ENCODE results near the gene LIMK1. TPM values are rescaled to one million over a fixed set of nuclear protein-coding genes. Genes with fewer than 3 reads are reported as not detected.

Gene LIMK1
- total RNA-seq, 1 donor from 2014 or later, result 65.1 TPM

GRCh38 chr7:74052628-74053027 is 31.0 kb upstream of the LIMK1 start:
- no peak for TF ChIP-seq CTCF (IDR thresholded peaks at IDR 0.05; ENCODE audit: unreplicated experiment)
- Mint-ChIP-seq H3K36me3 (ENCODE audit: insufficient read depth) (no peaks in the 10 kb centered on the region), H3K27me3 (peaks cover 6% of the 10 kb centered on the region), H3K4me3 (ENCODE audit: low read depth) (no peak overlapping the region), H3K27ac (no peak overlapping the region), H3K4me1 (ENCODE audit: low read depth) (no peaks in the 10 kb centered on the region), H3K9me3 (ENCODE audit: low read depth) (no peaks in the 10 kb centered on the region)
- no peak for DNase-seq (ENCODE audit: low spot score, unreplicated experiment)

- H3K27ac Mint-ChIP-seq, result no peak overlapping the region
- H3K9me3 Mint-ChIP-seq (ENCODE audit: low read depth), result no peaks in the 10 kb centered on the region
- TF ChIP-seq CTCF (IDR thresholded peaks at IDR 0.05; ENCODE audit: unreplicated experiment), result no peak
- peaks cover 12% of the 10 kb centered on the region for H3K27me3 Mint-ChIP-seq
- no peak overlapping the region for H3K4me3 Mint-ChIP-seq (ENCODE audit: low read depth)
- no peaks in the 10 kb centered on the region for H3K36me3 Mint-ChIP-seq (ENCODE audit: insufficient read depth)
- no peak for DNase-seq (ENCODE audit: low spot score, unreplicated experiment)
- no peaks in the 10 kb centered on the region for H3K4me1 Mint-ChIP-seq (ENCODE audit: low read depth)
Measured at GRCh38 chr7:74053589-74054186, 29.9 kb upstream of the LIMK1 start.

DNA sequence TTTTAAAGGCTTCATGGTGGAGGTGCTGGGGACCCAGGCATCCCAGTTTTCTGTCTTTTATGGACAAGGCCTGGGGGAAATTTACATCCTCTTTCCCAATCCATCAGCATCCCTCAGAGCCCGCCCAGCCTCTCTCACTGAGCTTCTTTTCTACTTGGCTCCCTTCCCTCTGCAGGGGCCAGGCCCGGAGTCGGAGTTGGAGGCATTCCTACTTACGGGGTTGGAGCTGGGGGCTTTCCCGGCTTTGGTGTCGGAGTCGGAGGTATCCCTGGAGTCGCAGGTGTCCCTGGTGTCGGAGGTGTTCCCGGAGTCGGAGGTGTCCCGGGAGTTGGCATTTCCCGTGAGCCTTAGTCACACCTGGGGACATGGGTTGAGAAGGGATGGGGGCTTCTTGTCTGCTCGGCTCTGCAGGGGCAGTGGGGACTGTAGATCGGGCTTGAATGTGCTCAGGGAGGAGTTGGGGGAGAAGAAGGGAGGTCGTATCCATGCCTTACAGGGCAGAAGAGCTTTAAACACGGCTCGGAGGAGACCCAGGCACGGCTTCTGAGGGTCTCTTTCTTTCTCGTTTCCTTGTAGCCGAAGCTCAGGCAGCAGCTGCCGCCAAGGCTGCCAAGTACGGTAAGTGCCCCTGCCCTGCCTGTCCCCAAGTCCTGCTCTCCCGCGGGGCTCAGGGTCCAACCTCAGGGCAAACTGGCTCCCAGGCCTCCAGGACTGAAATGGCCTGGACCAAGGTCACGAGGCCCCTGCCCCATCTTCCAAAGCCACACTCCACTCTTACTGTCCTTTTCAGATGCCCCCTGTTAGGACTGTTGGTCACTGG is 27.3 kb upstream of the LIMK1 start:
- H3K36me3 Mint-ChIP-seq (ENCODE audit: insufficient read depth), result no peaks in the 10 kb centered on the region
- TF ChIP-seq CTCF (IDR thresholded peaks at IDR 0.05; ENCODE audit: unreplicated experiment), result no peak
- no peak overlapping the region for H3K4me3 Mint-ChIP-seq (ENCODE audit: low read depth)
- no peak for DNase-seq (ENCODE audit: low spot score, unreplicated experiment)
- H3K4me1 Mint-ChIP-seq (ENCODE audit: low read depth), result peaks cover 4% of the 10 kb centered on the region
- no peak overlapping the region for H3K27ac Mint-ChIP-seq
- peaks cover 12% of the 10 kb centered on the region for H3K27me3 Mint-ChIP-seq
- H3K9me3 Mint-ChIP-seq (ENCODE audit: low read depth), result no peaks in the 10 kb centered on the region

DNA sequence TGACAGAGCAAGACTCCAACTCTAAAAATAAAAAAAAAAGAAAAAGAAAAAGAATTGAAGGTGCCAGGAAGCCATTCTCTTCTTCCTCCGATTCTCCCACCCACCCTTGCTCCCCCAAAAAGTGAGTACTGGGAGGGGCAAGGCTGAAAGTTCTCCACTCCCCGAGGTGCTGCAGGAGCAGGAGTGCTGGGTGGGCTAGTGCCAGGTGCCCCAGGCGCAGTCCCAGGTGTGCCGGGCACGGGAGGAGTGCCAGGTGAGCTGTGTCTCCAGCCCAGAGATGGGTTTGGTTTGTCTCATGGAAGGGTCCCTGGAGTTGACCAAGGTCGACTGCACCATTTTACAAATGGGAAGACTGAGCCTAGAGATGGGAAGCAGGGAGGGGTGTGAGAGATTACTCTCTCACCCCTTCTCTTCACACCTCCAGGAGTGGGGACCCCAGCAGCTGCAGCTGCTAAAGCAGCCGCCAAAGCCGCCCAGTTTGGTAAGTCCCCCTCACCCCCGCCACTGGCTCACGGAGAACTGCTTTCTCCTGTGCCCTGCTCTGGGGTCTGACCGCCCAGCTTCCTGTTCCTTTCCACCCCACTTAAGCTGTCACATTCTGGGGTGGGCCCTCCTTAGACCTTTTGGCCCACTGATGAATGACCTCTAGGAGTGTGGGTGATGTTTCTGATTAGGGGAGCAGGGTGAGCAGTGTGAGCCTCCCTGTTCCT is 26.2 kb upstream of the LIMK1 start:
- Mint-ChIP-seq H3K27me3 (peaks cover 7% of the 10 kb centered on the region), H3K27ac (no peak overlapping the region), H3K4me1 (ENCODE audit: low read depth) (peaks cover 7% of the 10 kb centered on the region), H3K36me3 (ENCODE audit: insufficient read depth) (no peaks in the 10 kb centered on the region), H3K9me3 (ENCODE audit: low read depth) (no peaks in the 10 kb centered on the region), H3K4me3 (ENCODE audit: low read depth) (no peak overlapping the region)
- no peak for TF ChIP-seq CTCF (IDR thresholded peaks at IDR 0.05; ENCODE audit: unreplicated experiment)
- no peak for DNase-seq (ENCODE audit: low spot score, unreplicated experiment)

GRCh38 chr7:74057987-74058386 is 25.6 kb upstream of the LIMK1 start:
- Mint-ChIP-seq H3K27me3 (peaks cover 6% of the 10 kb centered on the region), H3K36me3 (ENCODE audit: insufficient read depth) (no peaks in the 10 kb centered on the region), H3K4me1 (ENCODE audit: low read depth) (peaks cover 7% of the 10 kb centered on the region), H3K27ac (no peak overlapping the region), H3K9me3 (ENCODE audit: low read depth) (no peaks in the 10 kb centered on the region), H3K4me3 (ENCODE audit: low read depth) (no peak overlapping the region)
- DNase-seq (ENCODE audit: low spot score, unreplicated experiment), result no peak
- TF ChIP-seq CTCF (IDR thresholded peaks at IDR 0.05; ENCODE audit: unreplicated experiment), result no peak

Measured in progenitor cell of endocrine pancreas (in vitro differentiated cells).